MM.1S (cell line): ENCODE results near the gene CPA3.

Experiments used
- EZH2 ChIP-seq: fragments of 300-600 bp; sonication (generic); optimal IDR thresholded peaks from 2 replicates; pipeline ENCODE3; 2017; ENCODE audit warnings: low read depth, mild to moderate bottlenecking, antibody characterized with exemption, low read length, mixed read lengths
- EZH2phosphoT487 ChIP-seq: fragments of 300-600 bp; sonication (generic); IDR thresholded peaks from 2 replicates; pipeline ENCODE4 v1.6.1; 2018; ENCODE audit warnings: antibody characterized with exemption, low read length
- TF ChIP-seq, protein P1 (sequence below): fragments of 300-600 bp; sonication (generic); IDR thresholded peaks from 2 replicates; pipeline ENCODE4 v1.5.1; 2016; ENCODE audit warnings: antibody characterized with exemption, low read length, mixed read lengths

- TF ChIP-seq, protein P1, sequence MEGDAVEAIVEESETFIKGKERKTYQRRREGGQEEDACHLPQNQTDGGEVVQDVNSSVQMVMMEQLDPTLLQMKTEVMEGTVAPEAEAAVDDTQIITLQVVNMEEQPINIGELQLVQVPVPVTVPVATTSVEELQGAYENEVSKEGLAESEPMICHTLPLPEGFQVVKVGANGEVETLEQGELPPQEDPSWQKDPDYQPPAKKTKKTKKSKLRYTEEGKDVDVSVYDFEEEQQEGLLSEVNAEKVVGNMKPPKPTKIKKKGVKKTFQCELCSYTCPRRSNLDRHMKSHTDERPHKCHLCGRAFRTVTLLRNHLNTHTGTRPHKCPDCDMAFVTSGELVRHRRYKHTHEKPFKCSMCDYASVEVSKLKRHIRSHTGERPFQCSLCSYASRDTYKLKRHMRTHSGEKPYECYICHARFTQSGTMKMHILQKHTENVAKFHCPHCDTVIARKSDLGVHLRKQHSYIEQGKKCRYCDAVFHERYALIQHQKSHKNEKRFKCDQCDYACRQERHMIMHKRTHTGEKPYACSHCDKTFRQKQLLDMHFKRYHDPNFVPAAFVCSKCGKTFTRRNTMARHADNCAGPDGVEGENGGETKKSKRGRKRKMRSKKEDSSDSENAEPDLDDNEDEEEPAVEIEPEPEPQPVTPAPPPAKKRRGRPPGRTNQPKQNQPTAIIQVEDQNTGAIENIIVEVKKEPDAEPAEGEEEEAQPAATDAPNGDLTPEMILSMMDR, result no peak
- no peak for TF ChIP-seq EZH2phosphoT487
- TF ChIP-seq EZH2, result no peak
These were observed 41.6 kb downstream of the CPA3 start for GRCh38 chr3:148906667-148907066.
